Fibroblast of skin of right quadriceps (primary cell): ENCODE data around the gene RASSF4.

Source experiments
- DNase-seq: peaks from one replicate; pipeline ENCODE4 v3.0.0-alpha.2; 2013

The RASSF4 gene

GRCh38 chr10:44977287-44978212 is 17.9 kb downstream of the RASSF4 start:
- DNase-seq, result no peak

- DNase-seq, result no peak
Measured at GRCh38 chr10:44978213-44978569, 18.6 kb downstream of the RASSF4 start.

- DNase-seq, result peak; percentile 93
Measured at GRCh38 chr10:44978570-44979280, 19.1 kb downstream of the RASSF4 start, which contains the start of gene DEPP1. Gene DEPP1 (minus strand): TSS chr10:44978809. CDS start chr10:44978030, 779 bp downstream.

GRCh38 chr10:44979281-44980191 is 19.9 kb downstream of the RASSF4 start:
- no peak for DNase-seq

GRCh38 chr10:44980309-44981171 is 20.9 kb downstream of the RASSF4 start:
- DNase-seq, result no peak

GRCh38 chr10:44981172-44982113 is 21.8 kb downstream of the RASSF4 start:
- peak; percentile 85 for DNase-seq

- DNase-seq, result no peak
Measured at GRCh38 chr10:44982114-44982460, 22.5 kb downstream of the RASSF4 start.

GRCh38 chr10:44982496-44982895 is 22.9 kb downstream of the RASSF4 start:
- DNase-seq, result no peak

- DNase-seq, result no peak
Measured at GRCh38 chr10:44983066-44983894, 23.7 kb downstream of the RASSF4 start.

GRCh38 chr10:44983895-44984278 is 24.3 kb downstream of the RASSF4 start:
- DNase-seq, result no peak

- DNase-seq, result no peak
Measured at GRCh38 chr10:44984671-44985101, 25.1 kb downstream of the RASSF4 start.

GRCh38 chr10:44985175-44985681 is 25.6 kb downstream of the RASSF4 start:
- DNase-seq, result no peak

- DNase-seq, result no peak
Measured at GRCh38 chr10:44986179-44986578, 26.6 kb downstream of the RASSF4 start.

GRCh38 chr10:44986670-44987069 is 27.1 kb downstream of the RASSF4 start:
- DNase-seq, result no peak

GRCh38 chr10:44988957-44989585 is 29.5 kb downstream of the RASSF4 start:
- DNase-seq, result no peak

- no peak for DNase-seq
Measured at GRCh38 chr10:44989597-44990301, 30.1 kb downstream of the RASSF4 start.

GRCh38 chr10:44990302-44990655 is 30.7 kb downstream of the RASSF4 start:
- DNase-seq, result no peak

GRCh38 chr10:44990965-44991364 is 31.4 kb downstream of the RASSF4 start:
- DNase-seq, result no peak

GRCh38 chr10:44991571-44991970 is 32.0 kb downstream of the RASSF4 start:
- DNase-seq, result no peak
